Measurements from ENCODE around the gene CLRN3. TPM values are rescaled to one million over a fixed set of nuclear protein-coding genes. Genes with fewer than 3 reads are reported as not detected.

CLRN3 gene
- total and polyA plus RNA-seq, 7 donors: 0.03 TPM; not detected in 6

DNA sequence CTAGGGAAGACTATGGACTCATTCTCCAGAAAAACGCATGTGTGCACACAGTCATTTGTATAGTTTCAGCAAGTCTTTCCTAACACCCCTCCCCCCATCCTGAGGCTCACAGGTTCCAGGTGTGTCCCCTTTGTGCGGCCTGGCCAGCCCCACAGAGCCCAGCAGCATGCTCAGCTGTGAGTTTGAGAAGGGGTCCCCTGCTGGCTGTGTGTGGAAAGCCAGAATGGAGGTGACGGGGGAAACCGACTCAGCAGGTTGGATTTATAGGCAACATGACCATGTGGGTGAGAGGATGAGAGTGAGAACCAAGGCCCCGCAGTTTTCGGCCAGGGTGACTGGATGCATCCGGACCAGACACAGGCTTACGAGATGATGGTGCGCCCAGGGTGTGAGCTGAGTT, 24.1 kb upstream of the CLRN3 start:
- H3K27me3 ChIP-seq (ENCODE audit: insufficient read depth in 3 of 3, low read length in 2 of 3): no peaks in the 10 kb centered on the region
- intact Hi-C loops (cut with DNase I): no loop called here
- H3K36me3 ChIP-seq (ENCODE audit: insufficient read depth in 1 of 2, low read depth in 1 of 2): no peaks in the 10 kb centered on the region
- no peak for DNase-seq
- no peak overlapping the region for H3K27ac ChIP-seq
- H3K9me3 ChIP-seq: no peaks in the 10 kb centered on the region
- peaks cover 35% of the 10 kb centered on the region for H3K4me1 ChIP-seq
- no peak for TF ChIP-seq CTCF (IDR thresholded peaks at IDR 0.05)
- H3K4me3 ChIP-seq: no peak overlapping the region
- 79 to 96% (median 80%) methylated on average over 9 of the region's 9 CpGs for WGBS, 3 donors
- ATAC-seq: no peak

DNA sequence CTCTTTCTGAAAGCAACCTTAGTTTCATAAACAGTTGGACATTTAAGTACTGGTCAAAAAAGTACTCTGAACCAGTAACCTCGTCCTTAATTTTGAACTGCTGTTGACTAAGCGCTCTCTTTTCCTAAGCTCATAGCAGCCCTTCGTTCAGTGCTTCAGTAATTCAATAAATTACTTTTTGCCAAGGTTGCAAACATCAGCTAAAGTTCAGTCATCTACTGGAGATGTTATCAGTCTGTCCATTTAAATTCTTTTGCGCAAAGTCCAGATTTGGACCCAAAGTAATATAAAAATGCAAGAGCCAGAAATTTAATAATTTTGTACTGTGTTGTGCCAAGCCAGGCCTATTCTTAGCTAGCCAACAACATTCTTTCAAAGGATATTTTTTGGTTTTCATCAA, 22.6 kb upstream of the CLRN3 start:
- intact Hi-C loops (cut with DNase I): no loop called here
- Histone ChIP-seq H3K27ac (no peak overlapping the region), H3K27me3 (ENCODE audit: insufficient read depth in 3 of 3, low read length in 2 of 3) (no peaks in the 10 kb centered on the region), H3K9me3 (no peaks in the 10 kb centered on the region), H3K4me1 (peaks cover 24% of the 10 kb centered on the region), H3K4me3 (no peak overlapping the region), H3K36me3 (ENCODE audit: insufficient read depth in 1 of 2, low read depth in 1 of 2) (no peaks in the 10 kb centered on the region)
- DNase-seq (no peak), ATAC-seq (no peak)
- TF ChIP-seq CTCF (IDR thresholded peaks at IDR 0.05): no peak
- WGBS, 3 donors: 80 to 85% (median 84%) methylated on average over 4 of the region's 4 CpGs

DNA sequence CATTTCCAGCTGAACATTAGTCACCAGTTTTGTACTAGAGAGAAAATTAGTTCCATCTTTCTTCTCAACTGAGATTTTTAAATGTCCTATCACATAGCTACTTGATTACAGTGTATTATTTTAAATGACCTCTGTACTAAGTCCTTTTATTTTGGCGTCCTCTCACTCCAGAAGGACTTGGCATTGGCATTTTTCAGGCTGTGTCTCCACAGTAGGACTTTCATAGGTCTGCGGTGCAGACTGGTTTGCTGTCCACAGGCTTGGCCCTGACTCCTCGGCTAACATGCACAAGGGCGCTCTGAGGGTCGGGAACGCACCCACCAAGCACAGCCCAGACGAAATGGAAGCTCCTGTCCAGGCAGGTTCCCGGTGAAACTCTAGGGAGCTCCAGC, 20.6 kb upstream of the CLRN3 start:
- H3K27ac ChIP-seq: no peak overlapping the region

GRCh38 chr10:127912607-127913367, 20.0 kb upstream of the CLRN3 start:
- Histone ChIP-seq H3K36me3 (ENCODE audit: insufficient read depth in 1 of 2, low read depth in 1 of 2) (no peaks in the 10 kb centered on the region), H3K4me3 (no peak overlapping the region), H3K9me3 (no peaks in the 10 kb centered on the region), H3K27me3 (ENCODE audit: insufficient read depth in 3 of 3, low read length in 2 of 3) (no peaks in the 10 kb centered on the region), H3K27ac (no peak overlapping the region), H3K4me1 (no peaks in the 10 kb centered on the region)
- intact Hi-C loops (cut with DNase I): no loop called here
- DNase-seq (no peak), ATAC-seq (no peak)
- 64 to 87% (median 76%) methylated on average over 12 of the region's 12 CpGs for WGBS, 3 donors
- TF ChIP-seq CTCF (IDR thresholded peaks at IDR 0.05): no peak

More for the DNA sequence above, 20.6 kb upstream of the CLRN3 start:
- DNase-seq (no peak), ATAC-seq (no peak)
- Histone ChIP-seq H3K27me3 (ENCODE audit: insufficient read depth in 3 of 3, low read length in 2 of 3) (no peaks in the 10 kb centered on the region), H3K9me3 (no peaks in the 10 kb centered on the region), H3K4me1 (peaks cover 4% of the 10 kb centered on the region), H3K36me3 (ENCODE audit: insufficient read depth in 1 of 2, low read depth in 1 of 2) (no peaks in the 10 kb centered on the region), H3K4me3 (no peak overlapping the region)
- 65 to 86% (median 84%) methylated on average over 8 of the region's 8 CpGs for WGBS, 3 donors
- intact Hi-C loops (cut with DNase I): no loop called here
- TF ChIP-seq CTCF (IDR thresholded peaks at IDR 0.05): no peak

DNA sequence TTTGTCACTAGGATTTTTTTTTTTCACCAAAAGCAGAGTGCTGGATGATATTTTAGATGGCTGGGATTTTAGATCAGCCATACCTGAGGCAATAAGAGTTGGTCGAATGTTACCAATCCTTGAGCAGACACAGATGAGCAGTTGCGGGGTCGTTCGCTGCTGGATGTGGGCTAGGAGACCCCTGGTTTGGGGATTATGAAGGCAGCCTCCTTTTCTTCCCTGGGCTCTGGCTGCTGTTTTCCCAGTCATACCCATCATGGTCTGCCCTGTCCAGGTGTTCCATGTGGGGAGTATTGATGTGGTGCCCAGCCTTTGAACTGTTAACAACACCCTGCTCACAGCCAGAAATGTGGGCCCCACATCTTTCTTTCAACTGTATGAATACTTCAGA, 19.1 kb upstream of the CLRN3 start:
- Histone ChIP-seq H3K4me3 (no peak overlapping the region), H3K27ac (no peak overlapping the region), H3K27me3 (ENCODE audit: insufficient read depth in 3 of 3, low read length in 2 of 3) (peaks cover 0 to 5% (median 3%) of the 10 kb centered on the region in 3 donors), H3K9me3 (no peaks in the 10 kb centered on the region), H3K4me1 (no peaks in the 10 kb centered on the region), H3K36me3 (ENCODE audit: insufficient read depth in 1 of 2, low read depth in 1 of 2) (no peaks in the 10 kb centered on the region)
- TF ChIP-seq CTCF (IDR thresholded peaks at IDR 0.05): no peak
- intact Hi-C loops (cut with DNase I): no loop called here
- 82 to 88% (median 87%) methylated on average over 4 of the region's 4 CpGs for WGBS, 3 donors
- DNase-seq (no peak), ATAC-seq (no peak)
